Prostate gland (tissue), 2 donors: ENCODE measurements around the gene TNFRSF13B. TPM values are rescaled to one million over a fixed set of nuclear protein-coding genes. Genes with fewer than 3 reads are reported as not detected.
"Not testable (repeated sequence)": the region's sequence is repeated elsewhere in the genome, so short reads cannot be mapped to it uniquely, and the experiment has no call there.

ENCODE experiments used
- DNase-seq: peaks from one replicate; pipeline ENCODE4 v3.0.0-alpha.2; 2019; ENCODE audit warnings: low spot score
- H3K27ac ChIP-seq, 2 donors: fragments of 200-600 bp; sonication (generic); 2 replicates each; pipeline ENCODE4 v1.5.1; 2017 to 2019
- H3K27me3 ChIP-seq: fragments of 200-600 bp; sonication (generic); replicated peaks from 2 replicates; pipeline ENCODE4 v1.5.1; 2019; ENCODE audit not compliant: insufficient read depth
- H3K36me3 ChIP-seq, 2 donors: fragments of 200-600 bp; sonication (generic); 1 replicate in 1 of 2; 2 replicates in 1 of 2; pipeline versions ENCODE4 v1.5.1 to v1.8.1; 2017 to 2019
- H3K4me1 ChIP-seq: fragments of 200-600 bp; sonication (generic); replicated peaks from 2 replicates; pipeline ENCODE4 v1.5.1; 2019
- H3K4me3 ChIP-seq, 2 donors: fragments of 200-600 bp; sonication (generic); 2 replicates each; pipeline ENCODE4 v1.5.1; 2017 to 2019
- H3K9me3 ChIP-seq: fragments of 200-600 bp; sonication (generic); 2 replicates; pipeline ENCODE4 v1.5.1; 2017
- POLR2A ChIP-seq: fragments of 450-650 bp; IDR thresholded peaks from one replicate; pipeline ENCODE4 v1.6.1; 2016; ENCODE audit warnings: antibody characterized with exemption, mild to moderate bottlenecking
- POLR2AphosphoS5 ChIP-seq: sonication (generic); formaldehyde crosslinking; IDR thresholded peaks from one replicate; pipeline ENCODE4 v1.6.1; 2017; ENCODE audit warnings: antibody characterized with exemption
- WGBS: methylation state at CpG from one replicate; pipeline ENCODE4 v1.1.5; 2018; 5-methylcytosine and 5-hydroxymethylcytosine counted together
- intact Hi-C: fragments of 100-400 bp; cut with DNase I; formaldehyde crosslinking; loops from one replicate; pipeline ENCODE4 v1.14.2; 2022
- total RNA-seq, 2 donors: library from RNA; depleted of rRNA; stranded (reverse); fragments of >200 nt; gene quantifications; one replicate each; pipeline ENCODE4 v1.1.0, GENCODE V29; 2016
- TF ChIP-seq, protein P1 (sequence below), 4 experiments: fragments of 200-600 bp in 2 of 4; fragments of 450-650 bp in 2 of 4; sonication (generic) in 2 of 4; IDR thresholded peaks; 1 replicate in 3 of 4; 2 replicates in 1 of 4; pipeline ENCODE4 v1.5.1; 2016 to 2019; ENCODE audit warnings: antibody characterized with exemption in 4 of 4, mild to moderate bottlenecking in 2 of 4, moderate library complexity in 2 of 4

Gene TNFRSF13B
- total RNA-seq, 2 donors from 2014 or later, result not detected

DNA sequence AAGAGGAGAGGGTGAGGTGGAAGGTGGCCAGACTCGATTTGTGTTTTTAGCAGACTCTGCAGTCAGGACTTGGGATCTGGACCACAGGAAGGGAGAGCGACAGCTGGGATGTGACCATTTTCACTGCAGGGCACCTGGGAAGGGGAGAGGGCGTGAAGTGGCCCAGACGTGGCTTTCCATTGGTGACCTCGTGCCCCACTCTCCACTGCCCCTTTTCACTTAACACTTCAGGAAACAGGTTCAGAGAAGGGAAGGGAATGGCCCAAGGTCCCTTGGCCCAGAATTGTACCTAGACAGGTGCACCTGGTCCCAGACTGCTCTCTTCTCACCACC is 47.5 kb upstream of the TNFRSF13B start:
- Histone ChIP-seq H3K9me3 (no peaks in the 10 kb centered on the region), H3K36me3 (no peaks in the 10 kb centered on the region), H3K27ac (peak overlapping the region in 1 of 2 donors; percentile 69), H3K27me3 (no peaks in the 10 kb centered on the region), H3K4me3 (no peak overlapping the region), H3K4me1 (peaks cover 7% of the 10 kb centered on the region)
- intact Hi-C loops, result no loop called here
- TF ChIP-seq POLR2A (no peak), POLR2AphosphoS5 (no peak)
- TF ChIP-seq, protein P1, sequence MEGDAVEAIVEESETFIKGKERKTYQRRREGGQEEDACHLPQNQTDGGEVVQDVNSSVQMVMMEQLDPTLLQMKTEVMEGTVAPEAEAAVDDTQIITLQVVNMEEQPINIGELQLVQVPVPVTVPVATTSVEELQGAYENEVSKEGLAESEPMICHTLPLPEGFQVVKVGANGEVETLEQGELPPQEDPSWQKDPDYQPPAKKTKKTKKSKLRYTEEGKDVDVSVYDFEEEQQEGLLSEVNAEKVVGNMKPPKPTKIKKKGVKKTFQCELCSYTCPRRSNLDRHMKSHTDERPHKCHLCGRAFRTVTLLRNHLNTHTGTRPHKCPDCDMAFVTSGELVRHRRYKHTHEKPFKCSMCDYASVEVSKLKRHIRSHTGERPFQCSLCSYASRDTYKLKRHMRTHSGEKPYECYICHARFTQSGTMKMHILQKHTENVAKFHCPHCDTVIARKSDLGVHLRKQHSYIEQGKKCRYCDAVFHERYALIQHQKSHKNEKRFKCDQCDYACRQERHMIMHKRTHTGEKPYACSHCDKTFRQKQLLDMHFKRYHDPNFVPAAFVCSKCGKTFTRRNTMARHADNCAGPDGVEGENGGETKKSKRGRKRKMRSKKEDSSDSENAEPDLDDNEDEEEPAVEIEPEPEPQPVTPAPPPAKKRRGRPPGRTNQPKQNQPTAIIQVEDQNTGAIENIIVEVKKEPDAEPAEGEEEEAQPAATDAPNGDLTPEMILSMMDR (IDR thresholded peaks at IDR 0.05), result no peak
- 88% methylated on average over 5 of the region's 5 CpGs for WGBS
- DNase-seq, result no peak

DNA sequence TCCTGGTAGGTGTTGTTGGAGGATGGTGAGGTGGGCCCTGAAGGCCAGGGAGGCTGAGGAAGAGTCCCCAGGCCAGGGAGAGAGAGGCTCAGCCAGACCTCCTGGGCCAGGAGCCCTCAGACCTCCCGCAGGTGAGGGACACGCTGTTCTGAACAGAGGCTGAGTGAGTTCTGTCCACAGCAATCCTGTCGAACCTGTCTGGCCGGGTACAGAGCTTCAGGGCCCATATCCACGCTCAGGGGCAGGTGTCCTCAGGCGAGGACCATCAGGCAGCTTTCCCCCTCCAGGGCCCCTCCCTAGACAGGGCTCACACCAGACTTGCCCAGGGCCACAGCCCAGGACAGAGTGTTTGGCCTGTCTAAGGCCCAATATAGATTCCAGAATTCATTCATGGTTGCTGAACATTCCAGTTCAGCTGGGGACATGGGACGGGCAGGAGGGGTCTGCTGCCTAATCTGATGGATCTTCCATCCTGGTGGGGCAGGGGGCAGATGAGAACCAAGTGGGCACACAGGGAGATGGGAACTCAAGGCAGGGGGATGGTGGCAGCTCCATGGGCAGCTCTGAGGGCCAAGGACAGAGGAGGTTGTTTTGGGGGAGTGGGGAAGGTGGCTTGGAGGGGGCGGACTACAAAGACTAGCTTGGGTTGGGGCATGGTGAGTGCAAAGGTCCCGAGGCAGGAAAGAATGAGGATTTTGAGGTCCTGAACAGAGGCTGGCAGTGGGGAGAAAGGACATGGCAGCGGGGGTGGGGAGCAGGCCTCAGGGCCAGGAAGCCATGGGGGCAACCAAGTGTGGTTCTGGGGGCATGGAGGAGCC is 46.9 kb upstream of the TNFRSF13B start:
- TF ChIP-seq, protein P1 (IDR thresholded peaks at IDR 0.05), result no peak
- TF ChIP-seq POLR2AphosphoS5, result peak; percentile 87
- TF ChIP-seq POLR2A, result no peak
- intact Hi-C loops, result no loop called here
- Histone ChIP-seq H3K4me3 (no peak overlapping the region), H3K27me3 (no peaks in the 10 kb centered on the region), H3K27ac (peak overlapping the region; percentile 69 to 75), H3K9me3 (no peaks in the 10 kb centered on the region), H3K36me3 (no peaks in the 10 kb centered on the region), H3K4me1 (peaks cover 7% of the 10 kb centered on the region)
- peak; percentile 91 for DNase-seq
- 77% methylated on average over 10 of the region's 10 CpGs for WGBS

- WGBS, result 86% methylated on average over 11 of the region's 11 CpGs
- no peaks in the 10 kb centered on the region for H3K36me3 ChIP-seq
- TF ChIP-seq POLR2A (no peak), POLR2AphosphoS5 (no peak)
- TF ChIP-seq, protein P1 (IDR thresholded peaks at IDR 0.05), result no peak
- H3K27ac ChIP-seq, result peak overlapping the region; percentile 69 to 75
- no peak for DNase-seq
- no peak overlapping the region for H3K4me3 ChIP-seq
- peaks cover 7% of the 10 kb centered on the region for H3K4me1 ChIP-seq
- H3K27me3 ChIP-seq, result no peaks in the 10 kb centered on the region
- intact Hi-C loops, result no loop called here
- no peaks in the 10 kb centered on the region for H3K9me3 ChIP-seq
Observed at GRCh38 chr17:17018021-17018441, 46.1 kb upstream of the TNFRSF13B start.

GRCh38 chr17:17017343-17018014 is 45.6 kb upstream of the TNFRSF13B start:
- WGBS, result 87% methylated on average over 8 of the region's 8 CpGs
- intact Hi-C loops, result no loop called here
- Histone ChIP-seq H3K4me3 (no peak overlapping the region), H3K4me1 (peaks cover 7% of the 10 kb centered on the region), H3K9me3 (no peaks in the 10 kb centered on the region), H3K27ac (peak overlapping the region; percentile 69 to 75), H3K36me3 (no peaks in the 10 kb centered on the region), H3K27me3 (no peaks in the 10 kb centered on the region)
- TF ChIP-seq POLR2AphosphoS5, result no peak
- DNase-seq, result no peak

DNA sequence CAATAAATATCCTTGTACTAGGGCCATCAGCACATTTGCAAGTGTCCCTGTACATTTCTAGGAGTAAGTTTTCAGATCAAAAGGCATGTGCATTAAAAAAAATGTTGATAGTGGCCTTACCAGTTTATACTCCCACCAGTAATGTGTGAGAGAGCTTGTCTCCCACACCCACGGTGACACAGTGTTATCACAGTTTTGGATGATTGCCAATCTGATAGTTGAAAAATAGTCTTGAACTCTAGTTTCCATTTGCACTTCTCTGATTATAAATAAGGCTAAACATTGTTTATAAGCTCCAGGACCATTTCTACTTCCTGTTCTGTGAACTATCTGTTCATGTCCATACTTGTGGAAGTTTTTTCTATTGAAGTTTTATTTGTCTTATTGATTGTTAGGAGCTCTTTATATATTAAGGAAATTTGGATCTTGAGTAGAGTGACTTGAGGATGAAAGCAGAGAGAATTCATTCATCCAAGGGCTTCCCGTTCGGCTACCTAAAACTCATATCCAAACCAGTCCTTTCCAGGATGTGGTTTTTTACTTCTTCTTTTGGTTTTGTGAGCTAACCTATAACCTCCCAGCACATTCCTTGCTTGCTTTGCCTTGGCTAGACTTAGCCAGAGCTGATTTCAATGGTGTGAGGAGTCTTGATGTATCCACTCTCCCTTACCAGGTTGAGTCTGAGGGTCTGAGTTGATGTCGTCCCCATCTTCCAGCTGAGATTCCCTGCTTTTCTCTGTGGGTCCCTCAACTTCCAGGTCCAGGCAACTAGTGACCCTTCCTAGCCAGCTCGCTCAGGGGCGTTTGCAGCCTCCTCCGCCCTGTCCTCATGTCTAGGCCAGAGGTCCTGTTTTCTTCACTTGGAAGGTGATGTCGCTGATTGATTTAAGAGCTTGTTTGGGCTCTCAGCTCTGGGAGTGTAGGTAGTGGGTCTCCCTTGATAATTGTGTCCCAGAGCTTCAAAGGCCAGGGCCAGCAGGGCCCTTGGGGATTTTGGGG is 44.6 kb upstream of the TNFRSF13B start:
- H3K36me3 ChIP-seq, H3K27ac ChIP-seq, DNase-seq, H3K9me3 ChIP-seq, H3K4me3 ChIP-seq, H3K27me3 ChIP-seq, H3K4me1 ChIP-seq, intact Hi-C loops: not testable (repeated sequence)
- 81% methylated on average over 8 of the region's 8 CpGs for WGBS
